Tibial nerve (tissue), 4 donors: ENCODE measurements around the gene LDHD.

Experiments
- CTCF ChIP-seq, 5 experiments: fragments of 200-600 bp in 3 of 5; fragments of 450-650 bp in 2 of 5; sonication (generic) in 3 of 5; IDR thresholded peaks; one replicate each; pipeline ENCODE4 v1.5.1; 2016 to 2019; ENCODE audit warnings: antibody characterized with exemption in 5 of 5, mild to moderate bottlenecking in 3 of 5, moderate library complexity in 2 of 5
- EP300 ChIP-seq, 2 donors: sonication (generic); formaldehyde crosslinking; IDR thresholded peaks; one replicate each; pipeline ENCODE4 v1.6.1; 2017; ENCODE audit warnings: antibody characterized with exemption in 2 of 2, mild to moderate bottlenecking in 1 of 2
- POLR2A ChIP-seq, 2 donors: fragments of 450-650 bp; IDR thresholded peaks; one replicate each; pipeline ENCODE4 v1.6.1; 2017; ENCODE audit warnings: antibody characterized with exemption in 2 of 2, mild to moderate bottlenecking in 2 of 2, moderate library complexity in 2 of 2

- TF ChIP-seq CTCF (IDR thresholded peaks at IDR 0.05) = no peak
- no peak for TF ChIP-seq POLR2A (IDR thresholded peaks at IDR 0.05)
- no peak for TF ChIP-seq EP300 (IDR thresholded peaks at IDR 0.05)
These were observed 50.9 kb downstream of the LDHD start for GRCh38 chr16:75065521-75066149.
